ENCODE data around the gene ITM2C. TPM values are rescaled to one million over a fixed set of nuclear protein-coding genes. Genes with fewer than 3 reads are reported as not detected.
A peak's percentile ranks its signal among the peaks of the same experiment; 100 is the strongest.

ITM2C gene
- total and polyA plus RNA-seq, 2 of the 13 experiments (the other 11 are each of a cell fraction or from before 2014, with no cell fraction given): 70.5 to 270 TPM

- TF ChIP-seq ZHX2 (IDR thresholded peaks at IDR 0.05; ENCODE audit: low read depth) (peak; percentile 49; the same call in 1 of the 2 replicates), ZHX2 (CRISPR knock-in tag; IDR thresholded peaks at IDR 0.05; ENCODE audit: borderline replicate concordance) (no peak), ZMYM3 (CRISPR knock-in tag; IDR thresholded peaks at IDR 0.05) (no peak), ZMYM2 (CRISPR knock-in tag; IDR thresholded peaks at IDR 0.05) (no peak), ZNF839 (CRISPR knock-in tag; IDR thresholded peaks at IDR 0.05; ENCODE audit: borderline replicate concordance) (no peak), PPARG (CRISPR knock-in tag; conservative IDR thresholded peaks at IDR 0.05) (no peak), NR2C2 (CRISPR knock-in tag; IDR thresholded peaks at IDR 0.05; ENCODE audit: borderline replicate concordance) (no peak), ZNF577 (CRISPR knock-in tag; IDR thresholded peaks at IDR 0.05; ENCODE audit: borderline replicate concordance, low read depth) (no peak), ARNTL (CRISPR knock-in tag; IDR thresholded peaks at IDR 0.05) (no peak), TERF1 (CRISPR knock-in tag; IDR thresholded peaks at IDR 0.05) (no peak), SP4 (CRISPR knock-in tag; IDR thresholded peaks at IDR 0.05) (peak; percentile 42; the same call in 1 of the 2 replicates), MTA3 (CRISPR knock-in tag; IDR thresholded peaks at IDR 0.05) (no peak), SMAD1 (CRISPR knock-in tag; IDR thresholded peaks at IDR 0.05; ENCODE audit: borderline replicate concordance, low read depth) (peak; percentile 72), CHD2 (IDR thresholded peaks at IDR 0.05; ENCODE audit: low read depth, low read length) (no peak), ZSCAN30 (CRISPR knock-in tag; IDR thresholded peaks at IDR 0.05) (no peak)
- TF ChIP-seq, protein P1, sequence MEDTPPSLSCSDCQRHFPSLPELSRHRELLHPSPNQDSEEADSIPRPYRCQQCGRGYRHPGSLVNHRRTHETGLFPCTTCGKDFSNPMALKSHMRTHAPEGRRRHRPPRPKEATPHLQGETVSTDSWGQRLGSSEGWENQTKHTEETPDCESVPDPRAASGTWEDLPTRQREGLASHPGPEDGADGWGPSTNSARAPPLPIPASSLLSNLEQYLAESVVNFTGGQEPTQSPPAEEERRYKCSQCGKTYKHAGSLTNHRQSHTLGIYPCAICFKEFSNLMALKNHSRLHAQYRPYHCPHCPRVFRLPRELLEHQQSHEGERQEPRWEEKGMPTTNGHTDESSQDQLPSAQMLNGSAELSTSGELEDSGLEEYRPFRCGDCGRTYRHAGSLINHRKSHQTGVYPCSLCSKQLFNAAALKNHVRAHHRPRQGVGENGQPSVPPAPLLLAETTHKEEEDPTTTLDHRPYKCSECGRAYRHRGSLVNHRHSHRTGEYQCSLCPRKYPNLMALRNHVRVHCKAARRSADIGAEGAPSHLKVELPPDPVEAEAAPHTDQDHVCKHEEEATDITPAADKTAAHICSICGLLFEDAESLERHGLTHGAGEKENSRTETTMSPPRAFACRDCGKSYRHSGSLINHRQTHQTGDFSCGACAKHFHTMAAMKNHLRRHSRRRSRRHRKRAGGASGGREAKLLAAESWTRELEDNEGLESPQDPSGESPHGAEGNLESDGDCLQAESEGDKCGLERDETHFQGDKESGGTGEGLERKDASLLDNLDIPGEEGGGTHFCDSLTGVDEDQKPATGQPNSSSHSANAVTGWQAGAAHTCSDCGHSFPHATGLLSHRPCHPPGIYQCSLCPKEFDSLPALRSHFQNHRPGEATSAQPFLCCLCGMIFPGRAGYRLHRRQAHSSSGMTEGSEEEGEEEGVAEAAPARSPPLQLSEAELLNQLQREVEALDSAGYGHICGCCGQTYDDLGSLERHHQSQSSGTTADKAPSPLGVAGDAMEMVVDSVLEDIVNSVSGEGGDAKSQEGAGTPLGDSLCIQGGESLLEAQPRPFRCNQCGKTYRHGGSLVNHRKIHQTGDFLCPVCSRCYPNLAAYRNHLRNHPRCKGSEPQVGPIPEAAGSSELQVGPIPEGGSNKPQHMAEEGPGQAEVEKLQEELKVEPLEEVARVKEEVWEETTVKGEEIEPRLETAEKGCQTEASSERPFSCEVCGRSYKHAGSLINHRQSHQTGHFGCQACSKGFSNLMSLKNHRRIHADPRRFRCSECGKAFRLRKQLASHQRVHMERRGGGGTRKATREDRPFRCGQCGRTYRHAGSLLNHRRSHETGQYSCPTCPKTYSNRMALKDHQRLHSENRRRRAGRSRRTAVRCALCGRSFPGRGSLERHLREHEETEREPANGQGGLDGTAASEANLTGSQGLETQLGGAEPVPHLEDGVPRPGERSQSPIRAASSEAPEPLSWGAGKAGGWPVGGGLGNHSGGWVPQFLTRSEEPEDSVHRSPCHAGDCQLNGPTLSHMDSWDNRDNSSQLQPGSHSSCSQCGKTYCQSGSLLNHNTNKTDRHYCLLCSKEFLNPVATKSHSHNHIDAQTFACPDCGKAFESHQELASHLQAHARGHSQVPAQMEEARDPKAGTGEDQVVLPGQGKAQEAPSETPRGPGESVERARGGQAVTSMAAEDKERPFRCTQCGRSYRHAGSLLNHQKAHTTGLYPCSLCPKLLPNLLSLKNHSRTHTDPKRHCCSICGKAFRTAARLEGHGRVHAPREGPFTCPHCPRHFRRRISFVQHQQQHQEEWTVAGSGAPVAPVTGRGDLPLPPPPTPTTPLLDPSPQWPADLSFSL (CRISPR knock-in tag; IDR thresholded peaks at IDR 0.05): no peak
Observed at GRCh38 chr2:230864605-230865306, at the start of gene ITM2C (continued).
